ENCODE measurements around the gene TMEM187.

TMEM187 gene

GRCh38 chrX:153981771-153982533 is 9.4 kb downstream of the TMEM187 start:
- Histone ChIP-seq H3K4me3 (ENCODE audit: low read depth in 1 of 2, low read length in 2 of 2) (no peak overlapping the region), H3K36me3 (ENCODE audit: control insufficient read depth in 1 of 2, insufficient read depth in 2 of 2, low read length in 2 of 2) (no peaks in the 10 kb centered on the region), H3K9me3 (ENCODE audit: control insufficient read depth in 1 of 2, low read length in 2 of 2) (no peaks in the 10 kb centered on the region), H3K9ac (ENCODE audit: low read depth in 1 of 2, low read length in 2 of 2) (no peak overlapping the region), H3K27ac (ENCODE audit: low read depth, low read length) (no peak overlapping the region), H3K27me3 (ENCODE audit: control insufficient read depth in 1 of 2, insufficient read depth in 2 of 2, low read length in 2 of 2) (no peaks in the 10 kb centered on the region), H3K4me1 (ENCODE audit: control insufficient read depth in 1 of 2, insufficient read depth in 2 of 2, low read length in 2 of 2) (peaks cover 18 to 34% of the 10 kb centered on the region in 2 donors)

- Histone ChIP-seq H3K36me3 (ENCODE audit: control insufficient read depth in 1 of 2, insufficient read depth in 2 of 2, low read length in 2 of 2) (no peaks in the 10 kb centered on the region), H3K27me3 (ENCODE audit: control insufficient read depth in 1 of 2, insufficient read depth in 2 of 2, low read length in 2 of 2) (no peaks in the 10 kb centered on the region), H3K9ac (ENCODE audit: low read depth in 1 of 2, low read length in 2 of 2) (no peak overlapping the region), H3K4me3 (ENCODE audit: low read depth in 1 of 2, low read length in 2 of 2) (no peak overlapping the region), H3K4me1 (ENCODE audit: control insufficient read depth in 1 of 2, insufficient read depth in 2 of 2, low read length in 2 of 2) (peaks cover 18 to 34% of the 10 kb centered on the region in 2 donors), H3K27ac (ENCODE audit: low read depth, low read length) (no peak overlapping the region), H3K9me3 (ENCODE audit: control insufficient read depth in 1 of 2, low read length in 2 of 2) (no peaks in the 10 kb centered on the region)
These were observed 10.8 kb downstream of the TMEM187 start for GRCh38 chrX:153983321-153983801.

GRCh38 chrX:153984351-153985178 is 12.0 kb downstream of the TMEM187 start:
- Histone ChIP-seq H3K9ac (ENCODE audit: low read depth in 1 of 2, low read length in 2 of 2) (peak overlapping the region; percentile 25 to 33), H3K9me3 (ENCODE audit: control insufficient read depth in 1 of 2, low read length in 2 of 2) (no peaks in the 10 kb centered on the region), H3K4me3 (ENCODE audit: low read depth in 1 of 2, low read length in 2 of 2) (peak overlapping the region in 1 of 2 donors; percentile 43), H3K36me3 (ENCODE audit: control insufficient read depth in 1 of 2, insufficient read depth in 2 of 2, low read length in 2 of 2) (no peaks in the 10 kb centered on the region), H3K4me1 (ENCODE audit: control insufficient read depth in 1 of 2, insufficient read depth in 2 of 2, low read length in 2 of 2) (peaks cover 18 to 34% of the 10 kb centered on the region in 2 donors), H3K27ac (ENCODE audit: low read depth, low read length) (peak overlapping the region; percentile 81), H3K27me3 (ENCODE audit: control insufficient read depth in 1 of 2, insufficient read depth in 2 of 2, low read length in 2 of 2) (no peaks in the 10 kb centered on the region)

GRCh38 chrX:153988493-153988892 is 15.9 kb downstream of the TMEM187 start:
- H3K27ac ChIP-seq (ENCODE audit: low read depth, low read length): no peak overlapping the region
- H3K4me3 ChIP-seq (ENCODE audit: low read depth in 1 of 2, low read length in 2 of 2): no peak overlapping the region
- H3K9ac ChIP-seq (ENCODE audit: low read depth in 1 of 2, low read length in 2 of 2): no peak overlapping the region
- no peaks in the 10 kb centered on the region for H3K36me3 ChIP-seq (ENCODE audit: control insufficient read depth in 1 of 2, insufficient read depth in 2 of 2, low read length in 2 of 2)
- H3K9me3 ChIP-seq (ENCODE audit: control insufficient read depth in 1 of 2, low read length in 2 of 2): no peaks in the 10 kb centered on the region
- peaks cover 14% of the 10 kb centered on the region in 2 donors for H3K4me1 ChIP-seq (ENCODE audit: control insufficient read depth in 1 of 2, insufficient read depth in 2 of 2, low read length in 2 of 2)
- no peaks in the 10 kb centered on the region for H3K27me3 ChIP-seq (ENCODE audit: control insufficient read depth in 1 of 2, insufficient read depth in 2 of 2, low read length in 2 of 2)

DNA sequence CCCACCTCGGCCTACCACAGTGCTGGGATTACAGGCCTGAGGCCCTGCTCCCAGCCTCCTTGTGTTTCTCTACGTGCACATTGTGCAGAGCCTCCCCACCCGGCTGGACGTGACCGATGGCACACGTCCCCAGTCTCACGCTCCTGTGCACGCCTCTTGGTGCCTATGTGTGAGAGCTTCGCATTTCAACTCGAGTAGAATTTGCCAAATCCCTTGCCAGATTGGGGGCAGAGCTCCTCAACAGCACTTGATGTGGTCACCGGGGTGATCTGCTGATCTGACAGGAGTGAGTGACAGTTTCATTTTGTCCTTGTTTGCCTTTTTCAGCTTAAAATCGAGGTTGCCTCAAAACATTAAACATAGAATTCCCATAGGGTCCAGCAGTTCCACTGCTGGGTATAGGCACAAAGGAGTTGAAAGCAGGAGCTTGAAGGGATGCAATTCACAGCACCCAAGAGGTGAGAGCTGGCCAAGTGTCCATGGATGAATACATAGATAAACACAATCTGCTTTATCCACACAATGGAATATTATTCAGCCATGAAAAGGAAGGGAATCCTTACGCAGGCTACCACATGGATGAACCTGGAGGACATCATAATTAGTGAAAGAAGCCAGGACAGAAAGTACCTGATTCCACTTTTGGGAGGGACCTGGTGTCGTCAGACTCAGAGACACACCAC is 17.6 kb downstream of the TMEM187 start:
- H3K4me1 ChIP-seq (ENCODE audit: control insufficient read depth in 1 of 2, insufficient read depth in 2 of 2, low read length in 2 of 2): peaks cover 2 to 3% of the 10 kb centered on the region in 2 donors
- H3K27me3 ChIP-seq (ENCODE audit: control insufficient read depth in 1 of 2, insufficient read depth in 2 of 2, low read length in 2 of 2): no peaks in the 10 kb centered on the region
- H3K36me3 ChIP-seq (ENCODE audit: control insufficient read depth in 1 of 2, insufficient read depth in 2 of 2, low read length in 2 of 2): no peaks in the 10 kb centered on the region

GRCh38 chrX:153991013-153991580 is 18.5 kb downstream of the TMEM187 start:
- Histone ChIP-seq H3K4me3 (ENCODE audit: low read depth in 1 of 2, low read length in 2 of 2) (no peak overlapping the region), H3K9ac (ENCODE audit: low read depth in 1 of 2, low read length in 2 of 2) (no peak overlapping the region), H3K27me3 (ENCODE audit: control insufficient read depth in 1 of 2, insufficient read depth in 2 of 2, low read length in 2 of 2) (no peaks in the 10 kb centered on the region), H3K27ac (ENCODE audit: low read depth, low read length) (no peak overlapping the region), H3K9me3 (ENCODE audit: control insufficient read depth in 1 of 2, low read length in 2 of 2) (no peaks in the 10 kb centered on the region), H3K4me1 (ENCODE audit: control insufficient read depth in 1 of 2, insufficient read depth in 2 of 2, low read length in 2 of 2) (no peaks in the 10 kb centered on the region), H3K36me3 (ENCODE audit: control insufficient read depth in 1 of 2, insufficient read depth in 2 of 2, low read length in 2 of 2) (no peaks in the 10 kb centered on the region)

More for the DNA sequence above, 17.6 kb downstream of the TMEM187 start:
- Histone ChIP-seq H3K9ac (ENCODE audit: low read depth in 1 of 2, low read length in 2 of 2) (no peak overlapping the region), H3K4me3 (ENCODE audit: low read depth in 1 of 2, low read length in 2 of 2) (no peak overlapping the region), H3K9me3 (ENCODE audit: control insufficient read depth in 1 of 2, low read length in 2 of 2) (no peaks in the 10 kb centered on the region), H3K27ac (ENCODE audit: low read depth, low read length) (no peak overlapping the region)

DNA sequence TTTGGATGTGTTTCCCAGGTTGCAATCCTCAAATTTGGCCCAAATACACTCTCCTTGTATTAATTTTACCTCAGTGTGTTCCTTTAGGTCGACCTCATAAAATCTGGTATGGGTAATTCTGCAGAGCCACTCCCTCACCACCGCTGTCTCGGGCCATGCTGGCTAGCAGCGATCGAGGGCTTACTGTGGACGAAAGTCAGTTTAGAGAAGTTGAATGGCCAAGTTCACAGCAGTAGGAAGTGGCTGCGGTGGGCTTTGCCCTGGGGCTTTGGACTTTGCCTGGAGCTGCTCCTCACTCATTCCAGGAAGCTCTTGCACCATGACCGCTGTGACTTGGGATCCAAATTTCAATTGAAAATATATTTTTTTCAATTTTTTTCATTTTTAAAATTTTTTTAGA is 19.6 kb downstream of the TMEM187 start:
- no peak overlapping the region for H3K9ac ChIP-seq (ENCODE audit: low read depth in 1 of 2, low read length in 2 of 2)
- H3K36me3 ChIP-seq (ENCODE audit: control insufficient read depth in 1 of 2, insufficient read depth in 2 of 2, low read length in 2 of 2): no peaks in the 10 kb centered on the region
- no peaks in the 10 kb centered on the region for H3K9me3 ChIP-seq (ENCODE audit: control insufficient read depth in 1 of 2, low read length in 2 of 2)
- H3K4me1 ChIP-seq (ENCODE audit: control insufficient read depth in 1 of 2, insufficient read depth in 2 of 2, low read length in 2 of 2): no peaks in the 10 kb centered on the region
- H3K4me3 ChIP-seq (ENCODE audit: low read depth in 1 of 2, low read length in 2 of 2): no peak overlapping the region
- no peak overlapping the region for H3K27ac ChIP-seq (ENCODE audit: low read depth, low read length)
- H3K27me3 ChIP-seq (ENCODE audit: control insufficient read depth in 1 of 2, insufficient read depth in 2 of 2, low read length in 2 of 2): no peaks in the 10 kb centered on the region

DNA sequence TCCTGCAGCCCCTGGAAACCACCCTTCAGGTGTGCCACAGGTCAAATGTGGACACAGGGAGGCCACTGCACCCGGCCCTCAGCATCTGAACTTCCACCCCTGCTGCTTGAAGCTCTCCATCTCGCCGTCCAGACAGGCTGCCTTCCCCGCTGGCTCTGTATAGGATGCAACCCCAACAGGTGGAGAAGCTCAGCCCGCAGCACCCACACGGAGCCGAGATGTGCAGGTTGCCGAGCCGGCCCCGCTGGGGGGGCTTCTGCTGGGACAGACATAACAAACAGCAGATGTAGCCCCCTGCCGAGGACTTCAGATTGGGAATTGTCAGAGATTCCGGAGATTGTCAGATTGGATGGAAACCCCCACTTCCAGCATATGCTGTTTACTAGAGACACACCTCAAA is 20.5 kb downstream of the TMEM187 start:
- H3K27ac ChIP-seq (ENCODE audit: low read depth, low read length): no peak overlapping the region
- H3K27me3 ChIP-seq (ENCODE audit: control insufficient read depth in 1 of 2, insufficient read depth in 2 of 2, low read length in 2 of 2): no peaks in the 10 kb centered on the region
- no peaks in the 10 kb centered on the region for H3K36me3 ChIP-seq (ENCODE audit: control insufficient read depth in 1 of 2, insufficient read depth in 2 of 2, low read length in 2 of 2)
- no peak overlapping the region for H3K4me3 ChIP-seq (ENCODE audit: low read depth in 1 of 2, low read length in 2 of 2)
- H3K4me1 ChIP-seq (ENCODE audit: control insufficient read depth in 1 of 2, insufficient read depth in 2 of 2, low read length in 2 of 2): no peaks in the 10 kb centered on the region
- H3K9me3 ChIP-seq (ENCODE audit: control insufficient read depth in 1 of 2, low read length in 2 of 2): no peaks in the 10 kb centered on the region
- H3K9ac ChIP-seq (ENCODE audit: low read depth in 1 of 2, low read length in 2 of 2): no peak overlapping the region

DNA sequence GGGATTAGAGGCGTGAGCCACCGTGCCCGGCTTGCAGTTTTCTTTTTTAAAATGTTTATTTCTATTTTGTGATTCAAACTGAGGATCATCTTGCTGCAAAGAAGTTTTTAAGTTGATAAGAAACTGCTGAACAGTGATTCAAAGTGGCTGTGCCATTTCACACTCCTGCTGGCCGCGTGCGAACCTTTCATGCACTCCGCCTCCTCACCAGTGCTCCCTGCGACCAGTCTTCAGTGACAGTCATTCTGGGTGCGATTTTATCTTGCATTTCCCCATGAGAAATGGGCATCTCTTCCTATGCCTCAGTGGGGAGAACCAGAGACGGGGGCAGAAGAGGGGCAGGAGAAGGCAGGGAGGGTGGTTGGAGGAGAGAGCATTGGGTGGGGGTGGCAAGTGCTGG is 21.4 kb downstream of the TMEM187 start:
- Histone ChIP-seq H3K9ac (ENCODE audit: low read depth in 1 of 2, low read length in 2 of 2) (no peak overlapping the region), H3K4me3 (ENCODE audit: low read depth in 1 of 2, low read length in 2 of 2) (no peak overlapping the region), H3K27ac (ENCODE audit: low read depth, low read length) (no peak overlapping the region), H3K27me3 (ENCODE audit: control insufficient read depth in 1 of 2, insufficient read depth in 2 of 2, low read length in 2 of 2) (no peaks in the 10 kb centered on the region), H3K9me3 (ENCODE audit: control insufficient read depth in 1 of 2, low read length in 2 of 2) (no peaks in the 10 kb centered on the region), H3K36me3 (ENCODE audit: control insufficient read depth in 1 of 2, insufficient read depth in 2 of 2, low read length in 2 of 2) (no peaks in the 10 kb centered on the region), H3K4me1 (ENCODE audit: control insufficient read depth in 1 of 2, insufficient read depth in 2 of 2, low read length in 2 of 2) (no peaks in the 10 kb centered on the region)

Measured in duodenal mucosa (tissue), 2 donors.